WTC11 (cell line): ENCODE results near the gene GJD3. TPM values are rescaled to one million over a fixed set of nuclear protein-coding genes. Genes with fewer than 3 reads are reported as not detected.

Experiments
- ATAC-seq: fragments of 200-7000 bp; cut with Tn5 transposase; 2 replicates; pipeline ENCODE4 v1.10.0; 2021; ENCODE audit warnings: mild to moderate bottlenecking, moderate library complexity
- CTCF ChIA-PET: fragments of 300-600 bp; sonication (Branson Sonifier 250); formaldehyde crosslinking; loops from one replicate; lab custom pipeline; 2021; ENCODE audit warnings: antibody characterized with exemption; lab: Charles Lee
- POLR2A ChIA-PET: fragments of 350-600 bp; sonication (Branson Sonifier 250); formaldehyde crosslinking; loops from one replicate; lab custom pipeline; 2021; ENCODE audit warnings: antibody characterized with exemption; lab: Charles Lee
- DNase-seq: peaks from one replicate; pipeline ENCODE4 v3.0.0; 2021; ENCODE audit warnings: low spot score
- H3K27ac Mint-ChIP-seq: 2 replicates; pipeline ENCODE4 v1.8.0; 2021; ENCODE audit warnings: mixed read lengths
- H3K27me3 Mint-ChIP-seq: 2 replicates; pipeline ENCODE4 v1.8.0; 2021; ENCODE audit warnings: low read depth, mild to moderate bottlenecking, moderate library complexity, mixed read lengths
- H3K36me3 Mint-ChIP-seq: 2 replicates; pipeline ENCODE4 v1.8.0; 2021; ENCODE audit warnings: mixed read lengths
- H3K4me1 Mint-ChIP-seq: 2 replicates; pipeline ENCODE4 v1.8.0; 2022; ENCODE audit warnings: mixed read lengths
- H3K4me3 Mint-ChIP-seq: 2 replicates; pipeline ENCODE4 v1.8.0; 2021; ENCODE audit warnings: mild to moderate bottlenecking, moderate library complexity, mixed read lengths
- H3K9me3 Mint-ChIP-seq: 2 replicates; pipeline ENCODE4 v1.8.0; 2021; ENCODE audit warnings: mixed read lengths
- AR ChIP-seq: fragments of 250-450 bp; sonication (Bioruptor Pico); IDR thresholded peaks from 2 replicates; pipeline ENCODE4 v1.9.0; 2021; ENCODE audit warnings: mild to moderate bottlenecking
- ARID4B ChIP-seq: sonication (generic); formaldehyde crosslinking; IDR thresholded peaks from 2 replicates; pipeline ENCODE4 v1.8.0; 2023; ENCODE audit warnings: missing genetic modification reagents, mild to moderate bottlenecking, borderline replicate concordance
- CTCF ChIP-seq: fragments of 200-600 bp; IDR thresholded peaks from 2 replicates; pipeline ENCODE4 v1.8.0; 2022; ENCODE audit warnings: antibody characterized with exemption
- RELA ChIP-seq: sonication (generic); formaldehyde crosslinking; IDR thresholded peaks from 2 replicates; pipeline ENCODE4 v1.8.1; 2022; ENCODE audit warnings: missing genetic modification reagents, mild to moderate bottlenecking, borderline replicate concordance
- ZNF532 ChIP-seq: fragments of 250-450 bp; sonication (Bioruptor Pico); IDR thresholded peaks from 2 replicates; pipeline ENCODE4 v1.9.0; 2021; ENCODE audit warnings: mild to moderate bottlenecking, borderline replicate concordance
- ZSCAN18 ChIP-seq: fragments of 250-450 bp; sonication (Bioruptor Pico); IDR thresholded peaks from 2 replicates; pipeline ENCODE4 v2.1.2; 2022; ENCODE audit warnings: mild to moderate bottlenecking, moderate library complexity
- total RNA-seq: library from RNA; stranded (reverse); gene quantifications from 3 replicates; pipeline ENCODE4 v1.2.3, GENCODE V29; 2021

Gene GJD3
- total RNA-seq, 1 experiment from 2014 or later: 2.3 TPM

GRCh38 chr17:40327735-40328385, 36.7 kb downstream of the GJD3 start (continued):
- no peak for TF ChIP-seq ZNF532
- TF ChIP-seq ARID4B (CRISPR knock-in tag): no peak

GRCh38 chr17:40327244-40327729, 37.2 kb downstream of the GJD3 start:
- ChIA-PET CTCF (interaction anchor here (2.4 to 3.2 kb wide), 2 partner anchors 10 to 27 kb away, joined by 14 to 22 read pairs; no protein-coding TSS in a partner anchor), POLR2A (interaction anchor here (0.6 kb wide), 1 partner anchor 17 kb away, joined by 3 read pairs; no protein-coding TSS in a partner anchor)
- H3K36me3 Mint-ChIP-seq: peaks cover 5% of the 10 kb centered on the region
- TF ChIP-seq ZSCAN18 (no peak), CTCF (no peak), ZNF532 (no peak), AR (CRISPR knock-in tag) (no peak), RELA (no peak)
- H3K9me3 Mint-ChIP-seq: no peaks in the 10 kb centered on the region
- no peak for ATAC-seq
- H3K4me1 Mint-ChIP-seq: peaks cover 24% of the 10 kb centered on the region
- H3K27ac Mint-ChIP-seq: no peak overlapping the region
- H3K4me3 Mint-ChIP-seq: no peak overlapping the region
- H3K27me3 Mint-ChIP-seq: no peaks in the 10 kb centered on the region
- DNase-seq: no peak
